HepG2 (cell line): ENCODE data around the gene TYMS.

Experiments used
- ATF6 ChIP-seq: sonication (generic); formaldehyde crosslinking; conservative IDR thresholded peaks from 2 replicates; pipeline ENCODE4 v1.4.0; 2020; ENCODE audit warnings: missing genetic modification reagents
- CTCF ChIP-seq: sonication (generic); formaldehyde crosslinking; IDR thresholded peaks from 2 replicates; pipeline ENCODE4 v1.5.0; 2020; ENCODE audit warnings: mild to moderate bottlenecking, missing genetic modification reagents, moderate library complexity
- DNMT3B ChIP-seq: conservative IDR thresholded peaks from 2 replicates; pipeline ENCODE4 v1.6.1; 2016; ENCODE audit warnings: missing biosample characterization, control low read depth
- PHF8 ChIP-seq: sonication (generic); formaldehyde crosslinking; IDR thresholded peaks from 2 replicates; pipeline ENCODE4 v1.5.0; 2020; ENCODE audit warnings: missing genetic modification reagents
- POLR2AphosphoS5 ChIP-seq: IDR thresholded peaks from 2 replicates; pipeline ENCODE4 v1.6.1; 2012; ENCODE audit warnings: low read depth, low read length
- SALL1 ChIP-seq: sonication (generic); formaldehyde crosslinking; IDR thresholded peaks from 2 replicates; pipeline ENCODE4 v1.8.0; 2022; ENCODE audit warnings: mild to moderate bottlenecking, missing genetic modification reagents
- SETDB1 ChIP-seq: sonication (generic); formaldehyde crosslinking; IDR thresholded peaks from 2 replicates; pipeline ENCODE4 v1.5.1; 2020; ENCODE audit warnings: missing genetic modification reagents, mild to moderate bottlenecking, borderline replicate concordance
- ZBTB10 ChIP-seq: sonication (generic); formaldehyde crosslinking; IDR thresholded peaks from 2 replicates; pipeline ENCODE4 v1.4.0; 2020; ENCODE audit warnings: missing genetic modification reagents, borderline replicate concordance

GRCh38 chr18:612156-612555, 45.3 kb upstream of the TYMS start:
- no peak for TF ChIP-seq DNMT3B (CRISPR knock-in tag)
- TF ChIP-seq POLR2AphosphoS5 = no peak
- no peak for TF ChIP-seq ZBTB10 (CRISPR knock-in tag)
- no peak for TF ChIP-seq ATF6 (CRISPR knock-in tag)
- TF ChIP-seq CTCF (CRISPR knock-in tag) = no peak
- no peak for TF ChIP-seq PHF8 (CRISPR knock-in tag)
- TF ChIP-seq SETDB1 (CRISPR knock-in tag) = no peak
- TF ChIP-seq SALL1 (CRISPR knock-in tag) = no peak
